OCI-LY7 (cell line): ENCODE results near the gene KRTAP9-6.

Experiments used
- EZH2phosphoT487 ChIP-seq: fragments of 200-600 bp; sonication (generic); IDR thresholded peaks from 2 replicates; pipeline ENCODE4 v1.6.1; 2018; ENCODE audit warnings: low read depth, borderline replicate concordance, mild to moderate bottlenecking, mixed run types, antibody characterized with exemption, low read length, moderate library complexity, mixed read lengths
- TF ChIP-seq, protein P1 (sequence below): fragments of 200-600 bp; sonication (generic); conservative IDR thresholded peaks from 2 replicates; pipeline ENCODE4 v1.5.1; 2014; ENCODE audit warnings: mild to moderate bottlenecking, antibody characterized with exemption, low read length, moderate library complexity, mixed read lengths

DNA sequence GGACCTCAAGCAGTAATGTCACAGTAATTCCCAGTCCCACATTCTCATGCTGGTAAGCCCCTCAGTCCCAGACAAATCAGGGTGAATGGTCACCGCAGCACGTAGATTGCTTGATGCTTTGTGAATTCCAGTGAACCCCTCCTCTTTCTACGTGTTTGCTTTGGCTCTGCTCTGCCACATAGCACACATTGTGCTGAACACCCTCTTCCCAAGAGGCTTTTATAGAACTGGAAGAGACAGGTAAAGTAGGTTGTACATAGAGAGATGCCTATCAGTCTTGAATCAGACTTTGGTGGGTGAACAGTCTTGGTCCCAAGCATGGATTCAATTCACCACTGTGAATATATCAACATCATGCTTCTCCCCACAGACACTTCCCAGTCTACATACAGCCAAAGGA, 579 bp upstream of the KRTAP9-6 start:
- TF ChIP-seq, protein P1, sequence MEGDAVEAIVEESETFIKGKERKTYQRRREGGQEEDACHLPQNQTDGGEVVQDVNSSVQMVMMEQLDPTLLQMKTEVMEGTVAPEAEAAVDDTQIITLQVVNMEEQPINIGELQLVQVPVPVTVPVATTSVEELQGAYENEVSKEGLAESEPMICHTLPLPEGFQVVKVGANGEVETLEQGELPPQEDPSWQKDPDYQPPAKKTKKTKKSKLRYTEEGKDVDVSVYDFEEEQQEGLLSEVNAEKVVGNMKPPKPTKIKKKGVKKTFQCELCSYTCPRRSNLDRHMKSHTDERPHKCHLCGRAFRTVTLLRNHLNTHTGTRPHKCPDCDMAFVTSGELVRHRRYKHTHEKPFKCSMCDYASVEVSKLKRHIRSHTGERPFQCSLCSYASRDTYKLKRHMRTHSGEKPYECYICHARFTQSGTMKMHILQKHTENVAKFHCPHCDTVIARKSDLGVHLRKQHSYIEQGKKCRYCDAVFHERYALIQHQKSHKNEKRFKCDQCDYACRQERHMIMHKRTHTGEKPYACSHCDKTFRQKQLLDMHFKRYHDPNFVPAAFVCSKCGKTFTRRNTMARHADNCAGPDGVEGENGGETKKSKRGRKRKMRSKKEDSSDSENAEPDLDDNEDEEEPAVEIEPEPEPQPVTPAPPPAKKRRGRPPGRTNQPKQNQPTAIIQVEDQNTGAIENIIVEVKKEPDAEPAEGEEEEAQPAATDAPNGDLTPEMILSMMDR: no peak
- TF ChIP-seq EZH2phosphoT487: no peak
